K562 (cell line): ENCODE results near the gene COL4A6. TPM values are rescaled to one million over a fixed set of nuclear protein-coding genes. Genes with fewer than 3 reads are reported as not detected.

ENCODE experiments used
- ATAC-seq: fragments of 200-7000 bp; cut with Tn5 transposase; 3 replicates; pipeline ENCODE4 v1.9.1; 2020; ENCODE audit warnings: moderate library complexity
- BruUV-seq: library from RNA; stranded (reverse); fragments of 400-500 nt; replicated peaks from 2 replicates; lab custom pipeline; 2021; lab: Mats Ljungman, UMichigan
- CTCF ChIA-PET: fragments of 300-600 bp; formaldehyde crosslinking; extraction: SDS; loops from one replicate; lab custom pipeline; 2021; ENCODE audit warnings: low intra/inter-chr PET ratio; lab: Yijun Ruan, JAX
- POLR2A ChIA-PET: fragments of 300-600, 350-650 bp; sonication (Branson Sonifier 250); formaldehyde crosslinking; extraction: SDS; loops from one replicate; lab custom pipeline; 2021; ENCODE audit warnings: antibody characterized with exemption, inconsistent platforms; lab: Yijun Ruan, JAX
- DNase-seq, 4 experiments: peaks; one replicate each; pipeline versions ENCODE4 v3.0.0 to v3.0.0-alpha.2; 2011 to 2018; ENCODE audit warnings: low spot score in 3 of 4, mixed read lengths in 3 of 4; ENCODE audit errors: extremely low read depth in 1 of 4
- FAIRE-seq: peaks from 2 replicates; lab custom pipeline; 2011; peaks lifted over from hg19 to GRCh38; lab: Jason Lieb, UNC
- H2AFZ ChIP-seq: 2 replicates; pipeline ENCODE4 v1.6.0; 2011; ENCODE audit warnings: low read depth, low read length, control low read depth, inconsistent platforms
- H3K27ac ChIP-seq: fragments of 200-600 bp; 3 replicates; pipeline ENCODE4 v1.8.0; 2011; ENCODE audit warnings: low read depth, mild to moderate bottlenecking, control low read depth, inconsistent platforms, low read length, moderate library complexity, mixed read lengths; ENCODE audit errors: extremely low read depth
- H3K27me3 ChIP-seq, 2 experiments: fragments of 300-600 bp in 1 of 2; 2 replicates in 1 of 2; 3 replicates in 1 of 2; pipeline versions ENCODE4 v1.6.0 to v1.8.0; 2011; ENCODE audit warnings: inconsistent platforms in 2 of 2, low read length in 2 of 2, mild to moderate bottlenecking in 1 of 2, mixed read lengths in 1 of 2, moderate library complexity in 1 of 2; ENCODE audit not compliant: control insufficient read depth in 2 of 2, insufficient read depth in 2 of 2
- H3K36me3 ChIP-seq: fragments of 300-600 bp; 3 replicates; pipeline ENCODE4 v1.8.0; 2011; ENCODE audit warnings: mild to moderate bottlenecking, low read length, inconsistent platforms; ENCODE audit not compliant: control insufficient read depth, insufficient read depth
- H3K4me1 ChIP-seq, 2 experiments: fragments of 200-600 bp in 1 of 2; replicated peaks in 1 of 2; 2 replicates in 1 of 2; 3 replicates in 1 of 2; pipeline versions ENCODE4 v1.5.1 to v1.8.0; 2011; ENCODE audit warnings: inconsistent platforms in 2 of 2, low read length in 2 of 2, mild to moderate bottlenecking in 1 of 2, mixed read lengths in 1 of 2, moderate library complexity in 1 of 2; ENCODE audit not compliant: control insufficient read depth in 2 of 2, insufficient read depth in 2 of 2
- H3K4me2 ChIP-seq: 2 replicates; pipeline ENCODE4 v1.6.1; 2011; ENCODE audit warnings: low read length, control low read depth, inconsistent platforms, mixed read lengths; ENCODE audit not compliant: insufficient read depth
- H3K4me3 ChIP-seq: fragments of 200-600 bp; sonication (generic), shearing (Covaris generic); 2 replicates; pipeline ENCODE4 v1.5.1; 2016; ENCODE audit warnings: control low read depth, inconsistent platforms
- H3K79me2 ChIP-seq: fragments of 200-600 bp; 3 replicates; pipeline ENCODE4 v1.8.0; 2011; ENCODE audit warnings: low read length, inconsistent platforms; ENCODE audit not compliant: control insufficient read depth, insufficient read depth
- H3K9ac ChIP-seq, 2 experiments: 2 replicates each; pipeline versions ENCODE4 v1.6.0 to v1.6.1; 2011; ENCODE audit warnings: low read depth in 2 of 2, low read length in 2 of 2, control low read depth in 1 of 2, inconsistent platforms in 1 of 2, mild to moderate bottlenecking in 1 of 2, mixed read lengths in 1 of 2; ENCODE audit not compliant: insufficient read depth in 1 of 2
- H3K9me1 ChIP-seq: one replicate; pipeline ENCODE4 v1.6.0; 2011; ENCODE audit warnings: inconsistent platforms, mild to moderate bottlenecking, low read length, moderate library complexity; ENCODE audit not compliant: control insufficient read depth, insufficient read depth
- H3K9me3 ChIP-seq: replicated peaks from 2 replicates; pipeline ENCODE4 v1.5.1; 2011; ENCODE audit warnings: low read depth, low read length, inconsistent platforms; ENCODE audit not compliant: control insufficient read depth, insufficient read depth
- H4K20me1 ChIP-seq: replicated peaks from 2 replicates; pipeline ENCODE4 v1.6.1; 2011; ENCODE audit warnings: low read length, inconsistent platforms, mixed read lengths; ENCODE audit not compliant: control insufficient read depth, insufficient read depth
- CBFA2T2 ChIP-seq: fragments of 450-650 bp; conservative IDR thresholded peaks from 2 replicates; pipeline ENCODE4 v1.6.1; 2017; ENCODE audit warnings: mild to moderate bottlenecking
- EGR1 ChIP-seq: fragments of 450-650 bp; conservative IDR thresholded peaks from 2 replicates; pipeline ENCODE4 v1.6.1; 2017; ENCODE audit warnings: mild to moderate bottlenecking
- GABPB2 ChIP-seq: fragments of 250-450 bp; sonication (Bioruptor Pico); conservative IDR thresholded peaks from 2 replicates; pipeline ENCODE4 v1.5.1; 2021; ENCODE audit warnings: mild to moderate bottlenecking
- MTA2 ChIP-seq: fragments of 450-650 bp; IDR thresholded peaks from 2 replicates; pipeline ENCODE4 v1.6.1; 2016; ENCODE audit warnings: low read depth
- MYBL2 ChIP-seq, 2 experiments: fragments of 450-650 bp in 1 of 2; sonication (generic) in 1 of 2; formaldehyde crosslinking in 1 of 2; IDR thresholded peaks; 2 replicates each; pipeline versions ENCODE4 v1.6.1 to v1.8.1; 2017 to 2022; ENCODE audit warnings: borderline replicate concordance in 1 of 2, inconsistent platforms in 1 of 2, low read depth in 1 of 2, mild to moderate bottlenecking in 1 of 2, missing genetic modification reagents in 1 of 2, moderate library complexity in 1 of 2
- PRDM10 ChIP-seq: fragments of 450-650 bp; IDR thresholded peaks from 2 replicates; pipeline ENCODE4 v1.6.1; 2018; ENCODE audit not compliant: partially characterized antibody
- PTTG1 ChIP-seq: fragments of 450-650 bp; IDR thresholded peaks from 2 replicates; pipeline ENCODE4 v1.6.1; 2016; ENCODE audit warnings: low read depth, mild to moderate bottlenecking, missing genetic modification characterization, missing compliant biosample characterization
- RBBP5 ChIP-seq: fragments of 200-600 bp; sonication (generic); IDR thresholded peaks from 2 replicates; pipeline ENCODE4 v1.6.1; 2012; ENCODE audit warnings: borderline replicate concordance, mild to moderate bottlenecking, low read length, control low read depth, inconsistent platforms; ENCODE audit not compliant: insufficient read depth, poor library complexity, severe bottlenecking
- SMARCA4 ChIP-seq: fragments of 450-650 bp; IDR thresholded peaks from 2 replicates; pipeline ENCODE4 v1.6.1; 2016
- SOX6 ChIP-seq: fragments of 450-650 bp; IDR thresholded peaks from 2 replicates; pipeline ENCODE4 v1.6.1; 2014; ENCODE audit warnings: mild to moderate bottlenecking
- TCF3 ChIP-seq: sonication (generic); formaldehyde crosslinking; IDR thresholded peaks from 2 replicates; pipeline ENCODE4 v1.4.0; 2020; ENCODE audit warnings: mild to moderate bottlenecking, missing genetic modification reagents
- TEAD4 ChIP-seq, 2 experiments: sonication (generic) in 1 of 2; formaldehyde crosslinking in 1 of 2; IDR thresholded peaks; 2 replicates each; pipeline versions ENCODE4 v1.6.1 to v1.8.0; 2012 to 2022; ENCODE audit warnings: borderline replicate concordance in 1 of 2, inconsistent platforms in 1 of 2, low read length in 1 of 2, mild to moderate bottlenecking in 1 of 2, missing genetic modification reagents in 1 of 2
- THRA ChIP-seq: fragments of 450-650 bp; IDR thresholded peaks from 2 replicates; pipeline ENCODE4 v1.6.1; 2017; ENCODE audit warnings: mild to moderate bottlenecking, moderate library complexity
- ZBED1 ChIP-seq: IDR thresholded peaks from 2 replicates; pipeline ENCODE4 v1.6.1; 2014
- ZBTB1 ChIP-seq: sonication (generic); formaldehyde crosslinking; IDR thresholded peaks from 2 replicates; pipeline ENCODE4 v1.8.1; 2023; ENCODE audit warnings: missing genetic modification reagents, low read depth, mild to moderate bottlenecking, borderline replicate concordance
- ZNF561 ChIP-seq: fragments of 450-650 bp; formaldehyde crosslinking; conservative IDR thresholded peaks from 2 replicates; pipeline ENCODE4 v1.4.0; 2020; ENCODE audit warnings: mild to moderate bottlenecking, moderate library complexity
- WGBS: fragments of 100-300 bp; shearing (Covaris generic); methylation state at CpG from one replicate; pipeline ENCODE4 v1.1.6; 2016; ENCODE audit warnings: low coverage, mixed read lengths; ENCODE audit not compliant: insufficient coverage; ENCODE audit errors: missing lambda C conversion rate; 5-methylcytosine and 5-hydroxymethylcytosine counted together
- in situ Hi-C: fragments of 300-500 bp; cut with MboI; formaldehyde crosslinking; loops from 4 replicates; pipeline ENCODE4 v1.15.0; 2018; ENCODE audit warnings: inconsistent platforms, mixed read lengths
- intact Hi-C: fragments of 100-400 bp; cut with micrococcal nuclease; formaldehyde crosslinking; loops from 2 replicates; pipeline ENCODE4 v1.14.2; 2022
- polyA plus RNA-seq, 8 experiments: library from polyadenylated mRNA; depleted of rRNA in 4 of 8; stranded (reverse) in 5 of 8; unstranded in 3 of 8; fragments of >200 nt; fragmentation: Nextera tagmentation in 2 of 8; fragmentation: Illumina TruSeq in 1 of 8; extraction: Ambion mirVana in 2 of 8; extraction: Trizol in 1 of 8; gene quantifications; 2 replicates each; pipeline versions ENCODE4 v1.2.1 to v1.2.3, GENCODE V29; 2011 to 2014; ENCODE audit warnings: inconsistent platforms in 1 of 8, missing spikeins in 1 of 8
- total RNA-seq, 7 experiments: library from RNA; depleted of rRNA in 6 of 7; stranded (reverse); fragments of >200 nt in 6 of 7; fragmentation: Illumina TruSeq in 2 of 7; extraction: Trizol in 2 of 7; gene quantifications; 2 replicates each; pipeline versions ENCODE4 v1.2.1 to v1.2.3, GENCODE V29; 2011 to 2021; ENCODE audit warnings: low replicate concordance in 1 of 7

The COL4A6 gene
- total and polyA plus RNA-seq, 9 of the 15 experiments (the other 6 are each of a cell fraction or from before 2014, with no cell fraction given) = 0.02 to 0.05 TPM; not detected in 7

- H3K27me3 ChIP-seq = no peaks in the 10 kb centered on the region; a peak in 2 of 5 replicates
- no peaks in the 10 kb centered on the region for H4K20me1 ChIP-seq
- ATAC-seq (peak; percentile 73), FAIRE-seq (peak; percentile 71), DNase-seq (peak; percentile 29 to 56 (median 34))
- H3K9me3 ChIP-seq = no peaks in the 10 kb centered on the region
- no peak overlapping the region for H2AFZ ChIP-seq
- no TSS peak for BruUV-seq
- in situ Hi-C loops (no loop called here), intact Hi-C loops (loop anchor here (5.0 kb wide), 1 partner anchor 82 kb away; no protein-coding TSS in a partner anchor)
- H3K79me2 ChIP-seq = no peaks in the 10 kb centered on the region
- H3K27ac ChIP-seq = no peak overlapping the region; the same call in 2 of the 3 replicates
- WGBS = 0% methylated on average over 5 of the region's 5 CpGs
- no peaks in the 10 kb centered on the region for H3K9me1 ChIP-seq
- ChIA-PET POLR2A (interaction anchor here (0.6 to 1.4 kb wide), 2 partner anchors 15 to 341 kb away, joined by 3 to 4 read pairs; no protein-coding TSS in a partner anchor), CTCF (no interaction called here)
- H3K4me1 ChIP-seq = peaks cover 0 to 5% of the 10 kb centered on the region in 2 experiments; a peak in 2 of 5 replicates
- H3K4me3 ChIP-seq = no peak overlapping the region
- no peaks in the 10 kb centered on the region for H3K36me3 ChIP-seq
- H3K9ac ChIP-seq = no peak overlapping the region
- H3K4me2 ChIP-seq = peak overlapping the region; percentile 51
- TF ChIP-seq TCF3 (CRISPR knock-in tag) = peak; percentile 85
- no peak for TF ChIP-seq RBBP5
- no peak for TF ChIP-seq PTTG1 (tag)
- peak; percentile 92 for TF ChIP-seq CBFA2T2
- no peak for TF ChIP-seq GABPB2
- TF ChIP-seq ZBED1 = no peak
- peak; percentile 96 for TF ChIP-seq TEAD4 (IDR thresholded peaks at IDR 0.05; ENCODE audit: low read length)
- TF ChIP-seq TEAD4 (CRISPR knock-in tag; IDR thresholded peaks at IDR 0.05; ENCODE audit: borderline replicate concordance) = no peak
- no peak for TF ChIP-seq ZBTB1
- peak; percentile 64; the same call in 1 of the 2 replicates for TF ChIP-seq MYBL2 (IDR thresholded peaks at IDR 0.05; ENCODE audit: low read depth)
- TF ChIP-seq MYBL2 (CRISPR knock-in tag; IDR thresholded peaks at IDR 0.05; ENCODE audit: borderline replicate concordance) = no peak
- TF ChIP-seq ZNF561 (CRISPR knock-in tag) = no peak
- peak; percentile 75 for TF ChIP-seq SMARCA4
- TF ChIP-seq SOX6 = peak; percentile 53
- no peak for TF ChIP-seq THRA
- no peak for TF ChIP-seq EGR1
- peak; percentile 82 for TF ChIP-seq MTA2
- peak; percentile 57 for TF ChIP-seq PRDM10
These were observed 218.1 kb downstream of the COL4A6 start for GRCh38 chrX:108219949-108220601.
